HepG2 (cell line): ENCODE results near the gene AHRR. TPM values are rescaled to one million over a fixed set of nuclear protein-coding genes. Genes with fewer than 3 reads are reported as not detected.

ENCODE experiments used
- KDM6A ChIP-seq: IDR thresholded peaks from 2 replicates; pipeline ENCODE4 v1.6.1; 2016; ENCODE audit warnings: low read depth
- RXRB ChIP-seq: IDR thresholded peaks from 2 replicates; pipeline ENCODE4 v1.6.1; 2016; ENCODE audit warnings: borderline replicate concordance, missing genetic modification reagents, missing compliant biosample characterization
- ZFX ChIP-seq: sonication (generic); formaldehyde crosslinking; IDR thresholded peaks from 2 replicates; pipeline ENCODE4 v1.4.0; 2020; ENCODE audit warnings: mild to moderate bottlenecking, low read depth, missing genetic modification reagents, moderate library complexity
- ZHX1 ChIP-seq: sonication (generic); formaldehyde crosslinking; IDR thresholded peaks from 2 replicates; pipeline ENCODE4 v1.8.1; 2022; ENCODE audit warnings: low read depth, mild to moderate bottlenecking, missing genetic modification reagents
- ZMAT3 ChIP-seq: sonication (generic); formaldehyde crosslinking; conservative IDR thresholded peaks from 2 replicates; pipeline ENCODE4 v1.7.0; 2021; ENCODE audit warnings: missing genetic modification reagents
- ZNF205 ChIP-seq: IDR thresholded peaks from 2 replicates; pipeline ENCODE4 v1.6.1; 2018; ENCODE audit warnings: missing biosample characterization, missing genetic modification reagents
- ZNF3 ChIP-seq: IDR thresholded peaks from 2 replicates; pipeline ENCODE4 v1.7.0; 2017; ENCODE audit warnings: inconsistent platforms
- polyA plus RNA-seq, 8 experiments: library from polyadenylated mRNA; depleted of rRNA in 3 of 8; stranded (reverse) in 7 of 8; unstranded in 1 of 8; fragments of >200 nt; fragmentation: Illumina TruSeq in 4 of 8; extraction: Trizol in 4 of 8; gene quantifications; 2 replicates each; pipeline versions ENCODE4 v1.2.1 to v1.2.3, GENCODE V29; 2011 to 2016; ENCODE audit warnings: low read depth in 4 of 8, missing spikeins in 1 of 8, mixed read lengths in 1 of 8; ENCODE audit not compliant: insufficient read depth in 1 of 8
- total RNA-seq, 5 experiments: library from RNA; depleted of rRNA; stranded (reverse); fragments of >200 nt; fragmentation: Illumina TruSeq; extraction: Trizol; gene quantifications; 2 replicates each; pipeline ENCODE4 v1.2.3, GENCODE V29; 2016; ENCODE audit warnings: low read depth in 1 of 5
- TF ChIP-seq, protein P1 (sequence below): sonication (generic); formaldehyde crosslinking; IDR thresholded peaks from 2 replicates; pipeline ENCODE4 v1.9.0; 2021; ENCODE audit warnings: mild to moderate bottlenecking, missing genetic modification reagents

Gene AHRR
- total and polyA plus RNA-seq, 2 of the 13 experiments (the other 11 are each of a cell fraction or from before 2014, with no cell fraction given) = 0.28 to 0.35 TPM

DNA sequence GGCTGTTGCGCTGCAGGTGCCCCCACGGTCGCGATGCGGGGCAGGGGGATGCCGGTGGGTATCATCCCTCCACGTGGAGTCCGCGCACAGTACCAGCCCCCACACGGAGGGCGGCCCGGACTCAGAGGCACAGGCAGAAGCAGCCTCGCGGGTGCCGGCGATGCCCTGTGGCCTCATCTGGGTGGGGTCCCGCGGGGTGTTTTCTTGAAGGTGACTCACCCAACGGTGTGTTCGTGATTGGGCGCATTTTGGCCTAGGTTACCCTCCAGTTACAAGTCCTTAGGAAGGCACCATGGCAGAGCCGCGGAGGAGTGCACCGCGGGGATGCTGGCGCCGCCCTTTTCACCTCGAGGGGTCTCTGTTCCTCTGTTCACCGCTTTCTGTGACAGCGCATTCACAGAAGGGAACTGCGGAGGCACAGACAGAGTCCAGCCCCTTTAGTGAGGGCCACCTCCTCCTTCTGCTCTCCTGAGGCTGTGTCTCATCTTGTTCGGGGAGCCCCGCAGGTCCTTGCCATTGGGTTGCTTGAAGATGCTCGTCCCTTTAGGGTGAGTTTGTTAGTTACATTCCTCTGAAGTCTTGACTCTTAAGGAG is 99.9 kb downstream of the AHRR start (continued):
- TF ChIP-seq ZHX1 (CRISPR knock-in tag) = no peak
- no peak for TF ChIP-seq ZMAT3 (CRISPR knock-in tag)
- TF ChIP-seq, protein P1, sequence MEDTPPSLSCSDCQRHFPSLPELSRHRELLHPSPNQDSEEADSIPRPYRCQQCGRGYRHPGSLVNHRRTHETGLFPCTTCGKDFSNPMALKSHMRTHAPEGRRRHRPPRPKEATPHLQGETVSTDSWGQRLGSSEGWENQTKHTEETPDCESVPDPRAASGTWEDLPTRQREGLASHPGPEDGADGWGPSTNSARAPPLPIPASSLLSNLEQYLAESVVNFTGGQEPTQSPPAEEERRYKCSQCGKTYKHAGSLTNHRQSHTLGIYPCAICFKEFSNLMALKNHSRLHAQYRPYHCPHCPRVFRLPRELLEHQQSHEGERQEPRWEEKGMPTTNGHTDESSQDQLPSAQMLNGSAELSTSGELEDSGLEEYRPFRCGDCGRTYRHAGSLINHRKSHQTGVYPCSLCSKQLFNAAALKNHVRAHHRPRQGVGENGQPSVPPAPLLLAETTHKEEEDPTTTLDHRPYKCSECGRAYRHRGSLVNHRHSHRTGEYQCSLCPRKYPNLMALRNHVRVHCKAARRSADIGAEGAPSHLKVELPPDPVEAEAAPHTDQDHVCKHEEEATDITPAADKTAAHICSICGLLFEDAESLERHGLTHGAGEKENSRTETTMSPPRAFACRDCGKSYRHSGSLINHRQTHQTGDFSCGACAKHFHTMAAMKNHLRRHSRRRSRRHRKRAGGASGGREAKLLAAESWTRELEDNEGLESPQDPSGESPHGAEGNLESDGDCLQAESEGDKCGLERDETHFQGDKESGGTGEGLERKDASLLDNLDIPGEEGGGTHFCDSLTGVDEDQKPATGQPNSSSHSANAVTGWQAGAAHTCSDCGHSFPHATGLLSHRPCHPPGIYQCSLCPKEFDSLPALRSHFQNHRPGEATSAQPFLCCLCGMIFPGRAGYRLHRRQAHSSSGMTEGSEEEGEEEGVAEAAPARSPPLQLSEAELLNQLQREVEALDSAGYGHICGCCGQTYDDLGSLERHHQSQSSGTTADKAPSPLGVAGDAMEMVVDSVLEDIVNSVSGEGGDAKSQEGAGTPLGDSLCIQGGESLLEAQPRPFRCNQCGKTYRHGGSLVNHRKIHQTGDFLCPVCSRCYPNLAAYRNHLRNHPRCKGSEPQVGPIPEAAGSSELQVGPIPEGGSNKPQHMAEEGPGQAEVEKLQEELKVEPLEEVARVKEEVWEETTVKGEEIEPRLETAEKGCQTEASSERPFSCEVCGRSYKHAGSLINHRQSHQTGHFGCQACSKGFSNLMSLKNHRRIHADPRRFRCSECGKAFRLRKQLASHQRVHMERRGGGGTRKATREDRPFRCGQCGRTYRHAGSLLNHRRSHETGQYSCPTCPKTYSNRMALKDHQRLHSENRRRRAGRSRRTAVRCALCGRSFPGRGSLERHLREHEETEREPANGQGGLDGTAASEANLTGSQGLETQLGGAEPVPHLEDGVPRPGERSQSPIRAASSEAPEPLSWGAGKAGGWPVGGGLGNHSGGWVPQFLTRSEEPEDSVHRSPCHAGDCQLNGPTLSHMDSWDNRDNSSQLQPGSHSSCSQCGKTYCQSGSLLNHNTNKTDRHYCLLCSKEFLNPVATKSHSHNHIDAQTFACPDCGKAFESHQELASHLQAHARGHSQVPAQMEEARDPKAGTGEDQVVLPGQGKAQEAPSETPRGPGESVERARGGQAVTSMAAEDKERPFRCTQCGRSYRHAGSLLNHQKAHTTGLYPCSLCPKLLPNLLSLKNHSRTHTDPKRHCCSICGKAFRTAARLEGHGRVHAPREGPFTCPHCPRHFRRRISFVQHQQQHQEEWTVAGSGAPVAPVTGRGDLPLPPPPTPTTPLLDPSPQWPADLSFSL (CRISPR knock-in tag) = no peak
- no peak for TF ChIP-seq KDM6A (CRISPR knock-in tag)
- TF ChIP-seq ZNF3 (CRISPR knock-in tag) = no peak
- TF ChIP-seq ZNF205 (CRISPR knock-in tag) = no peak
- no peak for TF ChIP-seq ZFX (CRISPR knock-in tag)
- TF ChIP-seq RXRB (CRISPR knock-in tag) = no peak
- TF ChIP-seq, all 625 proteins: peak for 0
